Mesodermal cell (in vitro differentiated cells): Measurements from ENCODE around the gene OSBPL2.

Experiments
- H3K27ac ChIP-seq: 2 replicates; pipeline ENCODE4 v1.7.0; 2013; ENCODE audit warnings: mild to moderate bottlenecking, low read depth, low read length, moderate library complexity; ENCODE audit not compliant: severe bottlenecking
- H3K36me3 ChIP-seq: 2 replicates; pipeline ENCODE4 v1.7.1; 2013; ENCODE audit warnings: mild to moderate bottlenecking, low read length, moderate library complexity; ENCODE audit not compliant: control insufficient read depth, insufficient read depth
- H3K4me1 ChIP-seq: one replicate; pipeline ENCODE4 v1.7.1; 2013; ENCODE audit warnings: mild to moderate bottlenecking, low read length; ENCODE audit not compliant: insufficient read depth, control insufficient read depth, poor library complexity, severe bottlenecking
- H3K4me3 ChIP-seq: 2 replicates; pipeline ENCODE4 v1.7.0; 2013; ENCODE audit warnings: low read length, control low read depth, mild to moderate bottlenecking; ENCODE audit not compliant: insufficient read depth, poor library complexity, severe bottlenecking; ENCODE audit errors: extremely low read depth
- H3K9me3 ChIP-seq: 2 replicates; pipeline ENCODE4 v1.7.1; 2013; ENCODE audit warnings: mild to moderate bottlenecking, low read length, moderate library complexity; ENCODE audit not compliant: control insufficient read depth
- WGBS, 2 experiments: methylation state at CpG; one replicate each; pipeline ENCODE4 v1.1.5; 2013; ENCODE audit warnings: missing lambda C conversion rate in 2 of 2; ENCODE audit not compliant: insufficient coverage in 2 of 2; 5-methylcytosine and 5-hydroxymethylcytosine counted together

OSBPL2 gene

GRCh38 chr20:62198496-62198895 is 39.8 kb upstream of the OSBPL2 start:
- Histone ChIP-seq H3K4me1 (no peaks in the 10 kb centered on the region), H3K4me3 (no peak overlapping the region), H3K27ac (no peak overlapping the region), H3K9me3 (no peaks in the 10 kb centered on the region), H3K36me3 (peaks cover 76% of the 10 kb centered on the region)
- 95 to 98% methylated on average over 10 to 17 of the region's 17 CpGs for WGBS, 2 experiments

GRCh38 chr20:62198931-62199330 is 39.4 kb upstream of the OSBPL2 start:
- H3K4me3 ChIP-seq, result no peak overlapping the region
- 97 to 98% methylated on average over 10 to 16 of the region's 18 CpGs for WGBS, 2 experiments

DNA sequence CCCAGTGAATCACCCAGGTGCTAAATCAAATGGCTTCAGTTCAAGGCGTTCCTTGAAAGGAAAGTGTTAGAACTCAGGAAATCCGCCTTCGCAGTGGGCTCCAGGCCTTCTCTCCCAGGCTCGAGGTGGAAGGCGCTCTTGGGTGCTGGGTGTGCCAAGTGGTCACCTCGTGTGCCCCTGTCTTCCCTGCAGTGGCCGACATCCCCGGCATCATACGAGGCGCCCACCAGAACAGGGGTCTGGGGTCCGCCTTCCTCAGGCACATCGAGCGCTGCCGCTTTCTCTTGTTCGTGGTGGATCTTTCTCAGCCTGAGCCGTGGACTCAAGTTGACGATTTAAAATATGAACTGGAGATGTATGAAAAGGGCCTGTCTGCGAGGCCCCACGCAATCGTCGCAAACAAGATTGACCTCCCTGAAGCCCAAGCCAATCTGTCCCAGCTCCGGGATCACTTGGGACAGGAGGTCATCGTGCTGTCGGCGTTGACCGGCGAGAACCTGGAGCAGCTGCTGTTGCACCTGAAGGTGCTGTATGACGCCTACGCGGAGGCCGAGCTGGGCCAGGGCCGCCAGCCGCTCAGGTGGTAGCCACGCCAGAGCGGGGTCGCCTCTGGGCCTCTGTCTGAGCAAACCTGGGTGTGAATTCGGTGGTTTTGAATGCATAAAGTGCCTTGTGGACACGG is 37.7 kb upstream of the OSBPL2 start:
- no peak overlapping the region for H3K27ac ChIP-seq
- 94 to 95% methylated on average over 37 of the region's 38 CpGs for WGBS, 2 experiments
- H3K4me3 ChIP-seq, result no peak overlapping the region
- H3K36me3 ChIP-seq, result peaks cover 63% of the 10 kb centered on the region
- H3K4me1 ChIP-seq, result no peaks in the 10 kb centered on the region
- no peaks in the 10 kb centered on the region for H3K9me3 ChIP-seq

More at GRCh38 chr20:62198931-62199330, 39.4 kb upstream of the OSBPL2 start:
- Histone ChIP-seq H3K36me3 (peaks cover 72% of the 10 kb centered on the region), H3K27ac (no peak overlapping the region), H3K9me3 (no peaks in the 10 kb centered on the region), H3K4me1 (no peaks in the 10 kb centered on the region)

- 96% methylated on average over 37 to 38 of the region's 38 CpGs for WGBS, 2 experiments
- H3K27ac ChIP-seq, result no peak overlapping the region
- no peaks in the 10 kb centered on the region for H3K4me1 ChIP-seq
- H3K9me3 ChIP-seq, result no peaks in the 10 kb centered on the region
- no peak overlapping the region for H3K4me3 ChIP-seq
- peaks cover 55% of the 10 kb centered on the region for H3K36me3 ChIP-seq
Observed at GRCh38 chr20:62201173-62202082, 36.9 kb upstream of the OSBPL2 start.

DNA sequence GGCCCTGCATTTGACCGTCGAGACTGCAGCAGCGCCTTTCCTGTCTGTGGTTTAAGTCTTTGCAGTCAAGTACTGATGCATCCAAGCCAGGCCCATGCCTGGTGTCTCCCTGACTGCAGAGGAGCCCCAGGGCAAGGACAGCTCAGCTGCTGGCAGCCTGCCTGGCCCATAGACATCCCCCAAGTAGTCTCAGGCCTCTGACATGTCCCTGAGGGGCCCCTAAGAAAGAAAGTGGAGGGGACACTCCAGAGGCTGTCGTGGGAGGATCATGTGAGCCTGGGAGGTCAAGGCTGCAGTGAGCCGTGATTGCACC is 36.3 kb upstream of the OSBPL2 start:
- no peak overlapping the region for H3K4me3 ChIP-seq
- H3K4me1 ChIP-seq, result no peaks in the 10 kb centered on the region
- peaks cover 54% of the 10 kb centered on the region for H3K36me3 ChIP-seq
- WGBS, 2 experiments, result 61 to 79% methylated on average over 3 to 5 of the region's 5 CpGs
- no peak overlapping the region for H3K27ac ChIP-seq
- no peaks in the 10 kb centered on the region for H3K9me3 ChIP-seq

DNA sequence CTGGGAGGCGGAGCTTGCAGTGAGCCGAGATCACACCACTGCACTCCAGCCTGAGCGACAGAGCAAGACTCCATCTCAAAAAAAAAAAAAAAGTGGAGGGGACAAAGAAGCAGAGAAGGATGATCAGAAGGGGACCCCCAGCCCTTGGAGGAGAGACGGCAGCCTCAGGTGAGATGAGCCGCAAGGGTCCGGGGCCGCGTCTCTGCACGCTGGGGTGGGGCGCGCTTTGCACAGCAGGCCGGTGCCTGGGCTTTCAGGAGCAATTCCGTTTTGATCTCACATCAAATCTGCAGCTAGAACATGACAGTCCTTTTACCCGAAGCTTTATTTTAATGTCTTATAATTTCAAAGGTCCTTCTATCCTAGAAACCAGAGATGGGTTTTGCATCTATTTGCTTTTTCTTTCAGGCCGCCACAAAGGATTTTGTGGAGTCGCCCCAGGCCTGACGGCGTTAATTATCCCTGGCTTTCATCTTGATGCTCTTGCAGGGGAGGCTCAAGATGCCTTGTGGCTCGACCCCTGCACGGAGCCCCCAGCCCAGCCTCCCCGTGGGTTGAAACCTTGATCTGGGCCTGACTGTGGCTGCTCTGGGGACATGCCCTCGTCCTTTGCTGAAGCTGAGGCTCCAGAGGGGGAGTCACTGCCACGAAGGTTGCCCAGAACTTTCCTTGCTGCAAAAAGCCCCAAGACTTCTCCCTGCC is 35.5 kb upstream of the OSBPL2 start:
- Histone ChIP-seq H3K36me3 (peaks cover 47% of the 10 kb centered on the region), H3K9me3 (no peaks in the 10 kb centered on the region), H3K4me3 (no peak overlapping the region), H3K27ac (no peak overlapping the region), H3K4me1 (no peaks in the 10 kb centered on the region)
- WGBS, 2 experiments, result 88 to 93% methylated on average over 20 to 21 of the region's 23 CpGs

DNA sequence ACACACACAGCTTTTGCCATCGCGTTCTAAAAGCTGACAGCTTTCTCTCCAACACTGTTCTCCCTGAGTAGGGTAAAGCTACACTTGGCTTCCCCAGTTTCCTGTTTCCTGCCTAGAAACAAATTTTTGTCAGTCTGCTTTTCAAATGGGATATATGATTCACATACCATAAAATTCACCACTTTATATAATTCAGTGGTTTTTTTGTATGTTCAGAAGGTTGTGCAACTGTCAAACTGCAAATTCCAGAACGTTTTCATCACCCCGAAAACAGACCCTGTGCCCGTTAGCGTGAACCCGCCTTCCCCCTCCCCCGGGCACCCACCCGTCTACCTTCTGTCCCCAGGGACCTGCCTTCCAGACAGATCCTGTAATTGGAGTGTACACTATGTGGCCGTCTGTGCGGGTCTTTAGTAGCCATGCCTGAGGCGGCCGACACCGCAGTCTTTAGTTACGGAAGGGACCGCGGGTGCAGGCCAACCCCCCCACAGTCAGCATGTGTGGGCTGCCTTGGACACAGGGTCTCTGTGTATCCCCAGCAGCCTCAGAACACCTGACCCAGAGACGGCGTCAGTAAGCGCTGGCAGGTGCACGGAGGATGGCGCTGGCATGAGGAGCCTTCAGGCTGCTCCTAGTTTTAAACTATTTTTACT is 34.8 kb upstream of the OSBPL2 start:
- no peaks in the 10 kb centered on the region for H3K4me1 ChIP-seq
- H3K9me3 ChIP-seq, result no peaks in the 10 kb centered on the region
- H3K27ac ChIP-seq, result no peak overlapping the region
- 86 to 93% methylated on average over 13 to 17 of the region's 22 CpGs for WGBS, 2 experiments
- peaks cover 41% of the 10 kb centered on the region for H3K36me3 ChIP-seq
- H3K4me3 ChIP-seq, result no peak overlapping the region

DNA sequence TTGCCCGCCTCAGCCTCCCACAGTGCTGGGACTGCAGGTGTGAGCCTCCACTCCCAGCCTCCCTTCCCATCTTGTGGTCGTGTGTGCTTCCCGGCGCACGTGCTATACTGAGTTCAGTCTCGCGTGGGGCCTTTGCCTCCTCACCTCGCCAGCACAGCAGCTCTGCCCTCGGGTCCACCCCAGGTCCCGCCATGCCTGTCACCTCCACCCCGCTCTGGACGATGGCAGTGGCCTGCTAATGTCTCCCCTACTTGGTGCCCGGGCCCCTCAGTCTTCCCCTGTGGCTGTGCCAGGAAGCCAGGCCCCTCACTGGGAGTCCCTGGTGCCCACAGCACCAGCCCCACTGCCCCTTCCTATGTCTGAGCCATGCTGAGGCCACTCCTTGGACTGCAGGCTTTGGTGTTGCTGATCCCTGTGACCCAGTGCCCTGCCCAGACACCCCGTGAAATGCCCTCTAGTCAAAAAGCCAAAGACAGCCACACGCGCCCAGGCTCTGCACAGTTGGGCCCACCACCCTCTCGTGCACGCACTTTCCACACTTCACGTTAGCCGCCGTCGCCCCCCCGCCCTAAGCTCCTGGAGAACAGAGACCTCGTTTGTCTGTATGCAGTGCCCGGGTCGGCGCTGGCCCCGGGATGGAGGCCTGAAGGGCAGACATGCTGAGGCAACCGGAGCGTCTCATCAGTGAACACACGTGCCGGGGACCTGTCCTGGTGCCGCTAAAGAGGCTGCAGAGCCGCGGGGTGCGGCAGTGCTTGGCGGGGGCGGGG is 32.5 kb upstream of the OSBPL2 start:
- H3K9me3 ChIP-seq, result no peaks in the 10 kb centered on the region
- no peak overlapping the region for H3K4me3 ChIP-seq
- H3K4me1 ChIP-seq, result peaks cover 2% of the 10 kb centered on the region
- WGBS, 2 experiments, result 94 to 95% methylated on average over 38 of the region's 38 CpGs
- peaks cover 18% of the 10 kb centered on the region for H3K36me3 ChIP-seq
- H3K27ac ChIP-seq, result no peak overlapping the region

DNA sequence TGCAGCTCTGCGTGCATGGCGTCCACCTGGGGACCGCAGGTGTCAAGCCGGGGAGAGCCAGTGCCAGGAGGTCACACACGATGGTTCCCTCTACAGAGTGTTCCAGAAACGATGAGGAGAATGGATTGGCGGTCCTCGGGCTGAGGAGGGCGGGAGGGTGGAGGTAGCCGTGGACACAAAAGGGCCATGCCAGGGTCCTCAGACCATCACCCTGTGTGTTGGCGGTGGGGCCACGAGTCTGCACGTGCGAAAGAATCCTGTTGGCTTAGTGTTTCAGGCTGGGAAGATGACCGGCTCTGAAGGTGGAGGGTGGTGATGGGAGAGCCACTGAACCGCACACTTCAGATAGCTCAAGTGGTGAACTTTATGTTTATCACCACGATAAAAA is 31.9 kb upstream of the OSBPL2 start:
- no peak overlapping the region for H3K27ac ChIP-seq
- H3K9me3 ChIP-seq, result no peaks in the 10 kb centered on the region
- H3K4me3 ChIP-seq, result no peak overlapping the region
- 84 to 91% methylated on average over 15 to 17 of the region's 17 CpGs for WGBS, 2 experiments
- H3K4me1 ChIP-seq, result peaks cover 2% of the 10 kb centered on the region
- H3K36me3 ChIP-seq, result peaks cover 12% of the 10 kb centered on the region
